Choroid plexus epithelial cell (primary cell): ENCODE results near the gene SMIM44.

ENCODE experiments used
- DNase-seq: peaks from one replicate; pipeline ENCODE4 v3.0.0-alpha.2; 2010; ENCODE audit warnings: low read depth
- H3K4me3 ChIP-seq: 2 replicates; pipeline ENCODE4 v1.5.1; 2011; ENCODE audit warnings: low read depth, mild to moderate bottlenecking, control low read depth, low read length, moderate library complexity
- CTCF ChIP-seq: conservative IDR thresholded peaks from 2 replicates; pipeline ENCODE4 v1.5.1; 2011; ENCODE audit warnings: low read depth, mild to moderate bottlenecking, control low read depth, inconsistent platforms, low read length, moderate library complexity

Gene SMIM44

GRCh38 chr19:3479834-3480215 lies 3.4 kb downstream of the SMIM44 start:
- TF ChIP-seq CTCF: no peak
- no peak for DNase-seq
- no peak overlapping the region for H3K4me3 ChIP-seq

GRCh38 chr19:3479177-3479833 lies 3.9 kb downstream of the SMIM44 start:
- no peak for DNase-seq
- TF ChIP-seq CTCF: no peak
- H3K4me3 ChIP-seq: no peak overlapping the region

- H3K4me3 ChIP-seq: no peak overlapping the region
- TF ChIP-seq CTCF: no peak
- DNase-seq: no peak
These were observed 4.6 kb downstream of the SMIM44 start for GRCh38 chr19:3478409-3479176.

- no peak for DNase-seq
- no peak overlapping the region for H3K4me3 ChIP-seq
- no peak for TF ChIP-seq CTCF
These were observed 5.3 kb downstream of the SMIM44 start for GRCh38 chr19:3477951-3478350.

GRCh38 chr19:3477506-3477905 lies 5.7 kb downstream of the SMIM44 start:
- TF ChIP-seq CTCF: no peak
- no peak overlapping the region for H3K4me3 ChIP-seq
- no peak for DNase-seq

GRCh38 chr19:3476830-3477229 lies 6.4 kb downstream of the SMIM44 start:
- no peak for DNase-seq
- H3K4me3 ChIP-seq: no peak overlapping the region
- no peak for TF ChIP-seq CTCF

- no peak for DNase-seq
- no peak overlapping the region for H3K4me3 ChIP-seq
- no peak for TF ChIP-seq CTCF
These were observed 7.8 kb downstream of the SMIM44 start for GRCh38 chr19:3475449-3475848.
